Memory B cell (primary cell): ENCODE results near the gene IL4.
A peak's percentile ranks its signal among the peaks of the same experiment; 100 is the strongest.

Experiments used
- ATAC-seq: fragments of 150-1000 bp; cut with Tn5 transposase; 2 replicates; pipeline ENCODE4 v1.10.0; 2021; ENCODE audit warnings: low read depth, mild to moderate bottlenecking, moderate library complexity
- DNase-seq, 2 donors: peaks; one replicate each; pipeline ENCODE4 v3.0.0; 2022; ENCODE audit warnings: low spot score in 2 of 2
- H3K27ac Mint-ChIP-seq: one replicate; pipeline ENCODE4 v1.8.0; 2022; ENCODE audit warnings: mild to moderate bottlenecking, moderate library complexity, mixed read lengths
- H3K27me3 Mint-ChIP-seq: one replicate; pipeline ENCODE4 v1.8.0; 2022; ENCODE audit warnings: mixed read lengths
- H3K36me3 Mint-ChIP-seq: one replicate; pipeline ENCODE4 v1.8.0; 2022; ENCODE audit warnings: mild to moderate bottlenecking, mixed read lengths
- H3K4me1 Mint-ChIP-seq: one replicate; pipeline ENCODE4 v1.8.0; 2022; ENCODE audit warnings: mixed read lengths
- H3K4me3 Mint-ChIP-seq: one replicate; pipeline ENCODE4 v1.8.0; 2022; ENCODE audit warnings: mild to moderate bottlenecking, moderate library complexity, mixed read lengths
- H3K9me3 Mint-ChIP-seq: one replicate; pipeline ENCODE4 v1.8.0; 2022; ENCODE audit warnings: mixed read lengths

Gene IL4

GRCh38 chr5:132663771-132664695 lies 9.8 kb upstream of the IL4 start:
- H3K4me3 Mint-ChIP-seq: no peak overlapping the region
- no peaks in the 10 kb centered on the region for H3K36me3 Mint-ChIP-seq
- ATAC-seq (peak; percentile 58), DNase-seq (no peak)
- H3K4me1 Mint-ChIP-seq: peaks cover 20% of the 10 kb centered on the region
- H3K9me3 Mint-ChIP-seq: no peaks in the 10 kb centered on the region
- peaks cover 6% of the 10 kb centered on the region for H3K27me3 Mint-ChIP-seq
- H3K27ac Mint-ChIP-seq: no peak overlapping the region

DNA sequence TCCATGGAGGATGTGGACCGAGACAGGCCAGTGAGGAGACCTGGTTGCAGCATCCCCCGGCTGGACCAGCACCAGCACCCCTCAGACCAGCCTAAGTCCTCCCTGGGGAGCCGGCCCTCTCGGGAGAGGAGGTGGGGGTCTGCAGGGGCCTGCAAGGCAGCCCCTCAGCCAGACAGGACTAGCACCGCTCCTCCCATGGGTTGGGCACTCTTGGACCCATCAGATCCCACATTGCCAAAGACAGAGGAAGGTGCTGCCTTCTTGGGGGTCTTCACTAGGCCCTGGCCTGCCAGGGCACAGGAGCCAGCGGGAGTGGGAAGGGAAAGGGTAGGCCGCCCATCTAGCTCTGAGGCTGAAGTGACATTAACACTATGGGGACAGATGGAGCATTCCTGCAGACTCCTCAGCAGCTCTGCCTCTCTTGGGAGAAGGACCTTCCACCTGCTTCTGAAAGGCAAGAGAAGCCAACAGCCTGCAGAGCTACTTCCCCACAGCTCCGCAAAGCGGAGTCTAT lies 9.0 kb upstream of the IL4 start:
- ATAC-seq (no peak), DNase-seq (no peak)
- Mint-ChIP-seq H3K27ac (no peak overlapping the region), H3K36me3 (no peaks in the 10 kb centered on the region), H3K27me3 (peaks cover 6% of the 10 kb centered on the region), H3K4me3 (no peak overlapping the region), H3K4me1 (peaks cover 20% of the 10 kb centered on the region), H3K9me3 (no peaks in the 10 kb centered on the region)

DNA sequence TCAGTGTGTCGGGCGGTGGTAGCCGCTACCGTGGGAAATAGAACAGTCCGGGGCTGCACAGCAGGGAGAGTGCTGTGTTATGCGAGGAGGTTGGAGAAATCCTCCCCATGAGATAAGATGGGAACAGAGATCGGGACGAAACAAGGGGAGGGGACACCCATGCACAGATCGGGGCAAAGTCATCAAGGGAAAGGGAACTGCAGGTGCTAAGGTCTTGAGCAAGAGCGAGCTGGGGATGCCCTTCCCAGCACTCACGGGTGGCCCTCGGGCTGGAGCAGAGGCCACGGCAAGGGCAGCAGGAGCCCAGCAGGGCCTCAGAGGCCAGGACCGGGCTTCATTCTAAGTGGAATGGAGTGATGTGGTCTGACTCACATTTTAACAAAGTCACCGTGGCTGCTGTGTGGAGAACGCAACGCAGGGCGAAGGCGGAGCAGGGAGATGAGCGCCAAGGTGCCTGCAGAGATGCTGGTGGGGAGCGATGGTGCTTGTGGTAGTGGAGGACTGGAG lies 8.2 kb upstream of the IL4 start:
- Mint-ChIP-seq H3K36me3 (no peaks in the 10 kb centered on the region), H3K9me3 (no peaks in the 10 kb centered on the region), H3K27me3 (peaks cover 7% of the 10 kb centered on the region), H3K4me1 (peaks cover 20% of the 10 kb centered on the region), H3K4me3 (no peak overlapping the region), H3K27ac (no peak overlapping the region)
- DNase-seq (no peak), ATAC-seq (no peak)

DNA sequence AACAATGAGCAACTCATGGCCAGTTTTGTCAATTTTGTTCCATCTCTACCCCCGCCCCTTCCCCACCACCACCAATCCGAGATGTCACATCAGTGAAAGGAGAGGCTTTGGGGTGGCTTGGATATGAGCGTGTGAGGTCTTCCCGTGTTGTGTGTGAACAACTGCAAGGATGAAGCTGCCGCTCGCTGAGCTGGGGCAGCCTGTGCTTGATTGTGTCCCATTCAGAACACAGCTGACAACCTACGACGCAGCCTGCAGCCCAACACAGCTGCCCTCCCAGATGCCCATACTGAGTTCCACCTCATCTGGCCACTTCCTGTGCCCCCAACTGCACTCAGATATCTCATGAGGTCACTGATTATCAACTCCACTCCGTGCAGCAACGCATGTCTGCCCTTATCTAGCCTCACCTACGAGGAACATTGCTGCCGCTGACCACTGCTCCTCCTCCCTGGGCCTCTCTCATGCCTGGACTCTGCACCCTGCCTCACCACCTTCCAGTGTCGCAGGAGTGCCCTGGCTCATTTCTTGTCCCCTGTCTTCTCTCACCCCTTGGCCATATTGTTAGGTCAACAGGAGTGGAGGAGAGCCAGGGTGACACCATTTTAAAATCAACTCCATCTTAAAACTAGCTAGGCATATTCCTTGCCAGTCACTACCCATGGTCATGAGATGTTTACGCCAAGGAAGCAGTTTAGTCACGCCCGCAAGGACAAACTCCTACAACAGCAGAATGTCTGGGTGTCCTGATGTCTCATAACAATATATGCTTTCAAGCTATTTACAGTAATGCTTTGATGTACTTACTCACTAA lies 7.3 kb upstream of the IL4 start:
- DNase-seq (no peak), ATAC-seq (no peak)
- Mint-ChIP-seq H3K36me3 (no peaks in the 10 kb centered on the region), H3K4me3 (no peak overlapping the region), H3K9me3 (no peaks in the 10 kb centered on the region), H3K27me3 (peaks cover 7% of the 10 kb centered on the region), H3K4me1 (peaks cover 15% of the 10 kb centered on the region), H3K27ac (no peak overlapping the region)

GRCh38 chr5:132667309-132667708 lies 6.5 kb upstream of the IL4 start:
- Mint-ChIP-seq H3K4me3 (no peak overlapping the region), H3K36me3 (no peaks in the 10 kb centered on the region), H3K9me3 (no peaks in the 10 kb centered on the region), H3K27ac (no peak overlapping the region), H3K4me1 (peaks cover 10% of the 10 kb centered on the region), H3K27me3 (peaks cover 7% of the 10 kb centered on the region)
- ATAC-seq (no peak), DNase-seq (no peak)

GRCh38 chr5:132667761-132668705 lies 5.8 kb upstream of the IL4 start:
- peaks cover 7% of the 10 kb centered on the region for H3K27me3 Mint-ChIP-seq
- DNase-seq (no peak), ATAC-seq (no peak)
- H3K36me3 Mint-ChIP-seq: no peaks in the 10 kb centered on the region
- no peak overlapping the region for H3K4me3 Mint-ChIP-seq
- H3K27ac Mint-ChIP-seq: no peak overlapping the region
- peaks cover 8% of the 10 kb centered on the region for H3K4me1 Mint-ChIP-seq
- H3K9me3 Mint-ChIP-seq: no peaks in the 10 kb centered on the region

- Mint-ChIP-seq H3K27me3 (peaks cover 7% of the 10 kb centered on the region), H3K4me1 (peaks cover 3% of the 10 kb centered on the region), H3K27ac (no peak overlapping the region), H3K4me3 (no peak overlapping the region), H3K9me3 (no peaks in the 10 kb centered on the region), H3K36me3 (no peaks in the 10 kb centered on the region)
- DNase-seq (no peak), ATAC-seq (no peak)
These were observed 4.9 kb upstream of the IL4 start for GRCh38 chr5:132668706-132669454.

DNA sequence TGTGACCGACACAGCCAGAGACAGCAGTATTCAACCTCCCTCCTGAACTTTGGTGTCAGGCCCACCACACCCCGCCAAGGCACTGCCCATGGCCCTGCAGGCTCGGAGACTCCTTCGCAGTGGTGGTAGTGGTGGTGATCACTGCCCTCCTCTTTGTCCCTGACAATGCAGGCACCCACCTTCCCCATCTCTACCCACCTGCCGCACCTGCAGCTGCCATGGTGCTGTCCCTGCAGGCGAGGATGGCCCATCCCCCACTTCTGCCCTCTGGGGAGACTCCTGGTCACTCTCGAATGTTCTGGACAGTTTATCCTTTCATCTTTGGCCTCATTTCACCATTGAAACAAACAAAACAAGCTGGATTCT lies 4.4 kb upstream of the IL4 start:
- Mint-ChIP-seq H3K4me3 (no peak overlapping the region), H3K9me3 (no peaks in the 10 kb centered on the region), H3K27ac (no peak overlapping the region), H3K4me1 (no peaks in the 10 kb centered on the region), H3K36me3 (no peaks in the 10 kb centered on the region), H3K27me3 (peaks cover 7% of the 10 kb centered on the region)
- no peak for DNase-seq
- ATAC-seq: no peak

DNA sequence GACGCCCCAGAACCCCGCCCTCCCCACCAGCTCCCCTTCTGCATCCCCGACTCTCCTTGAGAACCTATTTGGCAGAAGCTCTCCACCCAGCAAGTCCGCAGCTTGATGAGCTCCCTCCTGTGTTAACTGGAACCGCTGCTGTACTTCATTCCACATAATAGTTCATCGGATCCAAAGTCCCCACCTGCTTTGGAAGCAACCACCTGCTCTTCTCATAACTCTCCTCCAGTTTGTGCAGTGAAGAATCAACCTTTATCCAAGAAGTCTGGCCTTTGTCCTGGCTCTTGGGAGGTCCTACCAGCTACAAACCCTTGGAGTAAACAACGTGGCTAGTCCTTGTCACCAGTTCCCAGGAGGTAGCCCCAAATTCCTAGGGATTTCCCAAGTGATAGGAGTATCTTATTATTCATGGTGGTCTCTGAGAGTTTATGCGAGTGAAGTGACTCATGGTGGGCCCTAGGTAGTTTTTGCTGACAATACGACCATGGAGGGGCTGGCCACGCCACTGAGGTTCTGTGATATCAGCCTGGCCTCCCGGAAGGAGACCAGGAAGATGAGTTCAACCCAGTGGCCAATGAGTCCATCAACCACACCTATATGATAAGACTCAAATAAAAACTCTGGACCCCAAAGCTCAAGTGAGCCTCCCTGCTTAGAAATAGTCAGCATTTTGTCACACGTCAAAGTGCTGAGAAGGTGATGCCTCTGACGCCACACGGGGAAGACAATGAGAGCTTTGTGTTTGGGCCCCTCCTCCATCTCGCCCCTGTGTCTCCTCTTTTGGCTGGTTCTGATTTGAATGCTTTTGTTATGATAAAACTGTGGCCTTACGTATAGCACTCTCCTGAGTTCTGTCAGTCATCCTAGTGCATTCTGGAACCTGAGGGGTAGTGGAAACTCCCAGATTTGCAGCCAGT lies 3.6 kb upstream of the IL4 start:
- DNase-seq: no peak
- no peak for ATAC-seq
- H3K4me1 Mint-ChIP-seq: peaks cover 4% of the 10 kb centered on the region
- H3K27ac Mint-ChIP-seq: no peak overlapping the region
- peaks cover 7% of the 10 kb centered on the region for H3K27me3 Mint-ChIP-seq
- H3K9me3 Mint-ChIP-seq: no peaks in the 10 kb centered on the region
- no peak overlapping the region for H3K4me3 Mint-ChIP-seq
- no peaks in the 10 kb centered on the region for H3K36me3 Mint-ChIP-seq

GRCh38 chr5:132671000-132671399 lies 2.8 kb upstream of the IL4 start:
- no peaks in the 10 kb centered on the region for H3K9me3 Mint-ChIP-seq
- DNase-seq (no peak), ATAC-seq (no peak)
- peaks cover 4% of the 10 kb centered on the region for H3K4me1 Mint-ChIP-seq
- H3K36me3 Mint-ChIP-seq: no peaks in the 10 kb centered on the region
- peaks cover 7% of the 10 kb centered on the region for H3K27me3 Mint-ChIP-seq
- H3K4me3 Mint-ChIP-seq: no peak overlapping the region
- no peak overlapping the region for H3K27ac Mint-ChIP-seq

DNA sequence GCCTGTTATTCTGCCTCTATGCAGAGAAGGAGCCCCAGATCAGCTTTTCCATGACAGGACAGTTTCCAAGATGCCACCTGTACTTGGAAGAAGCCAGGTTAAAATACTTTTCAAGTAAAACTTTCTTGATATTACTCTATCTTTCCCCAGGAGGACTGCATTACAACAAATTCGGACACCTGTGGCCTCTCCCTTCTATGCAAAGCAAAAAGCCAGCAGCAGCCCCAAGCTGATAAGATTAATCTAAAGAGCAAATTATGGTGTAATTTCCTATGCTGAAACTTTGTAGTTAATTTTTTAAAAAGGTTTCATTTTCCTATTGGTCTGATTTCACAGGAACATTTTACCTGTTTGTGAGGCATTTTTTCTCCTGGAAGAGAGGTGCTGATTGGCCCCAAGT lies 301 bp upstream of the IL4 start:
- Mint-ChIP-seq H3K9me3 (no peaks in the 10 kb centered on the region), H3K4me3 (no peak overlapping the region), H3K4me1 (peaks cover 4% of the 10 kb centered on the region), H3K27me3 (peaks cover 3% of the 10 kb centered on the region), H3K27ac (no peak overlapping the region), H3K36me3 (no peaks in the 10 kb centered on the region)
- ATAC-seq (no peak), DNase-seq (no peak)
